ENCODE results near the gene LMAN2. TPM values are rescaled to one million over a fixed set of nuclear protein-coding genes. Genes with fewer than 3 reads are reported as not detected.

The LMAN2 gene
- total RNA-seq, 3 donors from 2014 or later, result 91.9 to 150 (median 139) TPM

DNA sequence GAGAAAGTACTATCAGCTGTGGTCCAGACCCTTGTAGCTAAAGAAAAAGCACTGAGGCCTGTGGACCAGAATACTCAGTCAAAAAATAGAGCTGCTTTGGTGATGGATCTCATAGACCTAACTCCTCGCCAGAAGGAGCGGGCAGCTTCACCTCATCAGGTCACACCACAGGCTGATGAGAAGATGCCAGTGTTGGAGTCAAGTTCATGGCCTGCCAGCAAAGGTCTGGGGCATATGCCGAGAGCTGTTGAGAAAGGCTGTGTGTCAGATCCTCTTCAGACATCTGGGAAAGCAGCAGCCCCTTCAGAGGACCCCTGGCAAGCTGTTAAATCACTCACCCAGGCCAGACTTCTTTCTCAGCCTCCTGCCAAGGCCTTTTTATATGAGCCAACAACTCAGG lies 56.8 kb downstream of the LMAN2 start:
- Histone ChIP-seq H3K9me3 (no peaks in the 10 kb centered on the region), H3K4me1 (ENCODE audit: low read depth) (peaks cover 10% of the 10 kb centered on the region), H3K36me3 (ENCODE audit: low read depth) (peaks cover 9% of the 10 kb centered on the region), H3K4me3 (no peak overlapping the region)
- ATAC-seq, result no peak
- intact Hi-C loops (cut with DNase I, micrococcal nuclease), result no loop called here
- TF ChIP-seq CTCF (IDR thresholded peaks at IDR 0.05), result no peak
- no peak for DNase-seq

DNA sequence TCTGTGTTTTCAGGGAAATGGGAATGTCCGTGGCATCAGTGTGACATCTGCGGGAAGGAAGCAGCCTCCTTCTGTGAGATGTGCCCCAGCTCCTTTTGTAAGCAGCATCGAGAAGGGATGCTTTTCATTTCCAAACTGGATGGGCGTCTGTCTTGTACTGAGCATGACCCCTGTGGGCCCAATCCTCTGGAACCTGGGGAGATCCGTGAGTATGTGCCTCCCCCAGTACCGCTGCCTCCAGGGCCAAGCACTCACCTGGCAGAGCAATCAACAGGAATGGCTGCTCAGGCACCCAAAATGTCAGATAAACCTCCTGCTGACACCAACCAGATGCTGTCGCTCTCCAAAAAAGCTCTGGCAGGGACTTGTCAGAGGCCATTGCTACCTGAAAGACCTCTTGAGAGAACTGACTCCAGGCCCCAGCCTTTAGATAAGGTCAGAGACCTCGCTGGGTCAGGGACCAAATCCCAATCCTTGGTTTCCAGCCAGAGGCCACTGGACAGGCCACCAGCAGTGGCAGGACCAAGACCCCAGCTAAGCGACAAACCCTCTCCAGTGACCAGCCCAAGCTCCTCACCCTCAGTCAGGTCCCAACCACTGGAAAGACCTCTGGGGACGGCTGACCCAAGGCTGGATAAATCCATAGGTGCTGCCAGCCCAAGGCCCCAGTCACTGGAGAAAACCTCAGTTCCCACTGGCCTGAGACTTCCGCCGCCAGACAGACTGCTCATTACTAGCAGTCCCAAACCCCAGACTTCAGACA lies 57.5 kb downstream of the LMAN2 start:
- ATAC-seq (no peak), DNase-seq (no peak)
- Histone ChIP-seq H3K4me3 (no peak overlapping the region), H3K4me1 (ENCODE audit: low read depth) (peaks cover 4% of the 10 kb centered on the region), H3K36me3 (ENCODE audit: low read depth) (peaks cover 9% of the 10 kb centered on the region), H3K9me3 (no peaks in the 10 kb centered on the region)
- TF ChIP-seq CTCF (IDR thresholded peaks at IDR 0.05), result no peak
- intact Hi-C loops (cut with DNase I, micrococcal nuclease), result no loop called here

GRCh38 chr5:177291735-177292134 lies 59.7 kb downstream of the LMAN2 start:
- TF ChIP-seq CTCF (IDR thresholded peaks at IDR 0.05), result no peak
- DNase-seq, result no peak
- no peaks in the 10 kb centered on the region for H3K4me1 ChIP-seq (ENCODE audit: low read depth)
- H3K4me3 ChIP-seq, result no peak overlapping the region
- H3K36me3 ChIP-seq (ENCODE audit: low read depth), result peaks cover 15% of the 10 kb centered on the region
- intact Hi-C loops (cut with DNase I, micrococcal nuclease), result no loop called here
- H3K9me3 ChIP-seq, result no peaks in the 10 kb centered on the region
- ATAC-seq, result no peak

DNA sequence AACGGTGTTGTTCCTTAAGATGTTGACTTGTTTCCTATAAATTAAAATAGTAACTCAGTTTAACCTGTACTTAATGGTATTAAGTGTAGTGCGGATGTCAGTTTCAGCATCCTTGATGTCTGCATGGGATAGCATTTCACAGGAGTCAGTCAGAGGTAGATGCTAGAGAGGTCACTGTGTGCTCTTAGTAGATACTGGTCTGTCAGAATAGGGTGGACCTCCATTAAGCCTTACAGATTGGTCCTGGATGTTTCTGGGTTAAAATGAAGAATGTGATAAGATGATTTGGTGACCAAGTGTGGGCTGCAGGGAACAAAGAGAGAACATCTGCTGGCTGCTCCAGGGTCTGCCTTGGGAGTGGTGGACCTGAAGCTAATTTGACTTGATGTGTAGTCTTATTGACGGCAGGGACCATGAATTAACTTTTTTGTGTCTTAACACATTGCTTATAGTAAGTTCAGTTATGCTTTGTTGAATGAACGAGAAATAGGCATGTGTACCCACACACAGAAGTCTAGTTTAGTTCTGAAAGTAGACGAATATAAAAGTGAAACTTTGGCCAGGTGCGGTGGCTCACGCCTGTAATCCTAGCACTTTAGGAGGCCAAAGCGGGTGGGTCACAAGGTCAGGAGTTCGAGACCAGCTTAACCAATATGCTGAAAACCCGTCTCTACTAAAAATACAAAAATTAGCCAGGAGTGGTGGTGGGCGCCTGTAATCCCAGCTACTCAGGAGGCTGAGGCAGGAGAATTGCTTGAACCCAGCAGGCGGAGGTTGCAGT lies 60.5 kb downstream of the LMAN2 start:
- Histone ChIP-seq H3K4me1 (ENCODE audit: low read depth) (no peaks in the 10 kb centered on the region), H3K36me3 (ENCODE audit: low read depth) (peaks cover 15% of the 10 kb centered on the region), H3K9me3 (no peaks in the 10 kb centered on the region), H3K4me3 (no peak overlapping the region)
- ATAC-seq, result no peak
- intact Hi-C loops (cut with DNase I, micrococcal nuclease), result no loop called here
- TF ChIP-seq CTCF (IDR thresholded peaks at IDR 0.05), result no peak
- no peak for DNase-seq

GRCh38 chr5:177288191-177288590 lies 63.3 kb downstream of the LMAN2 start:
- no peaks in the 10 kb centered on the region for H3K9me3 ChIP-seq
- TF ChIP-seq CTCF (IDR thresholded peaks at IDR 0.05), result no peak
- no peak for ATAC-seq

More at GRCh38 chr5:177288191-177288590, 63.3 kb downstream of the LMAN2 start:
- intact Hi-C loops (cut with DNase I, micrococcal nuclease), result no loop called here
- Histone ChIP-seq H3K4me1 (ENCODE audit: low read depth) (no peaks in the 10 kb centered on the region), H3K36me3 (ENCODE audit: low read depth) (peaks cover 13% of the 10 kb centered on the region), H3K4me3 (no peak overlapping the region)
- DNase-seq, result no peak

Other genes with a start within 250 kb of the LMAN2 start
- 100 to 1,000 TPM in 1 of 3 donors, 10 to 100 TPM in 2; 59.3 to 103 (median 69.7) TPM for gene NSD1, start 217.9 kb downstream of the LMAN2 start, total RNA-seq
- 10 to 100 TPM; 23.4 to 33.1 (median 29.5) TPM for gene RAB24, start 47.9 kb downstream of the LMAN2 start, total RNA-seq
- 100 to 1,000 TPM; 149 to 277 (median 171) TPM for gene PRELID1, start 47.9 kb downstream of the LMAN2 start, total RNA-seq
- 10 to 100 TPM; 10.3 to 19.4 (median 10.9) TPM for gene MXD3, start 39.8 kb downstream of the LMAN2 start, total RNA-seq
- 10 to 100 TPM; 11.1 to 15.2 (median 11.7) TPM for gene RGS14, start 6.3 kb upstream of the LMAN2 start, total RNA-seq
- gene SLC34A1, start 32.8 kb upstream of the LMAN2 start, total RNA-seq, result not detected
- not detected for gene PFN3, start 49.0 kb upstream of the LMAN2 start, total RNA-seq
- gene F12, start 57.9 kb upstream of the LMAN2 start, total RNA-seq, result 1 to 10 TPM; 3.0 to 9.2 (median 7.0) TPM
- 10 to 100 TPM; 38.4 to 48.1 (median 46.7) TPM for gene GRK6, start 75.0 kb upstream of the LMAN2 start, total RNA-seq
- gene PRR7, start 95.1 kb upstream of the LMAN2 start, total RNA-seq, result 1 to 10 TPM; 1.1 to 1.2 (median 1.2) TPM
- gene DBN1, start 122.0 kb upstream of the LMAN2 start, total RNA-seq, result 10 to 100 TPM; 12.1 to 61.8 (median 17.2) TPM
- 100 to 1,000 TPM in 1 of 3 donors, 10 to 100 TPM in 2; 12.9 to 333 (median 54.0) TPM for gene PDLIM7, start 145.9 kb upstream of the LMAN2 start, total RNA-seq
- 10 to 100 TPM in 1 of 3 donors, 1 to 10 TPM in 2; 3.7 to 10.3 (median 8.4) TPM for gene DOK3, start 158.2 kb upstream of the LMAN2 start, total RNA-seq
- 10 to 100 TPM; 65.3 to 79.2 (median 79.0) TPM for gene DDX41, start 165.3 kb upstream of the LMAN2 start, total RNA-seq
- gene FAM193B, start 202.9 kb upstream of the LMAN2 start, total RNA-seq, result 10 to 100 TPM; 57.7 to 83.9 (median 75.2) TPM
- 100 to 1,000 TPM; 105 to 195 (median 126) TPM for gene TMED9, start 240.5 kb upstream of the LMAN2 start, total RNA-seq
- gene B4GALT7, start 248.5 kb upstream of the LMAN2 start, total RNA-seq, result 10 to 100 TPM; 19.3 to 21.5 (median 19.4) TPM